ENCODE data around the gene DENND5A. TPM values are rescaled to one million over a fixed set of nuclear protein-coding genes. Genes with fewer than 3 reads are reported as not detected.

DENND5A gene
- total RNA-seq, 1 donor from 2014 or later: 122 TPM

DNA sequence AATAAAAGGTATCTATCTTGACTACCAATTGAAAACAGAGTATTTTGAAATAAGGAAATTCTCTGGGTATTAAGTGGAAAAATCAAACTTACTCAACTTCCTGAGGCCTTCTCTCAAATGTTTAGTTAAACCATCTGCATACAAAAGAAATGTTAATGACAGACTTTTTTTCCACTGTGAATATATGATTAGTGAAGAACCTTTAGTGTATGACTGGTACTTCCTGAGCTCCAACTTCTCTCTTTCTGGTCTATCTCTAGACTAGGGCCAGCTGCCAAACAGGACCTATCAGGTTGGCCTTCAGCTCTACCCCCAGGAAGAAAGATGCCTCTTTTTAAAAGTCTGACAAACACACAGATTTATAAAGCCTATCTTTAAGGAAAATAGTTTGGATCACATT, 105.0 kb downstream of the DENND5A start:
- TF ChIP-seq CTCF (IDR thresholded peaks at IDR 0.05): no peak
- DNase-seq (ENCODE audit: extremely low spot score, unreplicated experiment): no peak
- Mint-ChIP-seq H3K9me3 (ENCODE audit: unreplicated experiment) (no peaks in the 10 kb centered on the region), H3K27ac (ENCODE audit: unreplicated experiment) (peak overlapping the region; percentile 38), H3K36me3 (ENCODE audit: unreplicated experiment) (peaks cover 37% of the 10 kb centered on the region), H3K4me1 (ENCODE audit: unreplicated experiment) (peaks cover 4% of the 10 kb centered on the region), H3K27me3 (ENCODE audit: unreplicated experiment) (no peaks in the 10 kb centered on the region), H3K4me3 (ENCODE audit: unreplicated experiment) (no peak overlapping the region)

DNA sequence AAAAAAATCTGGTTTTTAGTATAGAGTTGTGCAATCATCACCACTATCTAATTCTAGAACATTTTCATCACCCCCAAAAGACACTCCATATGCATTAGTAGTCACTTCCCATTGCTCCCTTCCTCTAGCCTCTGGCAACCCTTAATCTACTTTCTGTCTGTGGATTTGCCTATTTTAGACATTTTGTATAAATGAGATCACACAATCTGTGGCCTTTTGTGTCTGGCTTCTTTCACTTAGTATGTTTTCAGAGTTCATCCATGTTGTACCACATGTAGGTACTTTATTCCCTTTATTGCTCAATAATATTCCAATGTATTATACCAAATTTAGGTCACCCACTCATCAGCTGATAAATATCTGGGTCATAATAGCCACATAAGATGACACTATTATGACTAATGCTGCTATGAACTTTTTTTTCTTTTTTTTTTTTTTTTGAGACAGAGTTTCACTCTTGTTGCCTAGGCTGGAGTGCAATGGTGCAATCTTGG, 106.2 kb downstream of the DENND5A start:
- Mint-ChIP-seq H3K36me3 (ENCODE audit: unreplicated experiment) (peaks cover 38% of the 10 kb centered on the region), H3K27me3 (ENCODE audit: unreplicated experiment) (no peaks in the 10 kb centered on the region), H3K4me3 (ENCODE audit: unreplicated experiment) (no peak overlapping the region), H3K9me3 (ENCODE audit: unreplicated experiment) (no peaks in the 10 kb centered on the region), H3K4me1 (ENCODE audit: unreplicated experiment) (peaks cover 4% of the 10 kb centered on the region), H3K27ac (ENCODE audit: unreplicated experiment) (no peak overlapping the region)
- no peak for TF ChIP-seq CTCF (IDR thresholded peaks at IDR 0.05)
- DNase-seq (ENCODE audit: extremely low spot score, unreplicated experiment): no peak

DNA sequence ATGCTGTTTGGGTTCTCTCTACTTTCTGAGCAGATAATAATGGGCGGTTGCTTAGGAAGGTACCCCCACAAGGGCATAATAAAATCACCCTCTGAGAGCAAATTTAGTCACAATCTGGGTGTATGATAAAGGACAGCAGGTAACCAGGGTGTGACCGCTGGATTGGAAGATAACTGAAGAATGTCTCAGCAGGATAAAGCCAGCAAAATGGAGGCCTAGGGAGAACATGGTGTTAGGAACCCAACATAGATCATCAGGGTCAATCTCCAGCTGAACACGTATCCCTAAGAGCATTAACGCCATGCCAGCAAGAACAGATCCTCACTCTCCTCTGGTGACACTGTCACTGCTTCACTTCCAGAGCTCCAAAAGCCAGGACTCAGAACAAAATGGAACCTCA, 109.2 kb downstream of the DENND5A start:
- H3K4me3 Mint-ChIP-seq (ENCODE audit: unreplicated experiment): no peak overlapping the region
- no peak for DNase-seq (ENCODE audit: extremely low spot score, unreplicated experiment)
- peaks cover 41% of the 10 kb centered on the region for H3K36me3 Mint-ChIP-seq (ENCODE audit: unreplicated experiment)
- H3K27me3 Mint-ChIP-seq (ENCODE audit: unreplicated experiment): no peaks in the 10 kb centered on the region
- H3K27ac Mint-ChIP-seq (ENCODE audit: unreplicated experiment): no peak overlapping the region
- H3K9me3 Mint-ChIP-seq (ENCODE audit: unreplicated experiment): no peaks in the 10 kb centered on the region
- TF ChIP-seq CTCF (IDR thresholded peaks at IDR 0.05): no peak
- H3K4me1 Mint-ChIP-seq (ENCODE audit: unreplicated experiment): peaks cover 5% of the 10 kb centered on the region

DNA sequence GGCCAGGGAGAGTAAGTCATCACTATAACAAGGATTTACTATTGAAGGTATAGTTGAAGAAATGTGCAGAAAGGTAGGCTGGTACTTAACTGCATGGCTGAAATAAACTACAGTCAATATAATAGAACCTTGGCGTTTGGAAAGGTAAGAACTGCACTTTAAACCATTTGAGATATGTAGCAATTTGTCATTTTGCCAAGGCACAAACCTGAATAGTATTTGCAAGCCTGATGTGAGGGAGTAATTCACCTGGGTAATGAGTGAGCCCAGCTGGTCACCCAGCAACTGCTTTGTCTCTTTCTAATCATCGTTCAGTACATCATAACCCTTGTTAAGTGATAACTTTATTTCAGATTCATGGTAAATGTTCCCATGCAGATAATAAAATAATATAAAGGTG, 111.5 kb downstream of the DENND5A start:
- H3K36me3 Mint-ChIP-seq (ENCODE audit: unreplicated experiment): peaks cover 45% of the 10 kb centered on the region
- H3K27ac Mint-ChIP-seq (ENCODE audit: unreplicated experiment): no peak overlapping the region
- no peaks in the 10 kb centered on the region for H3K27me3 Mint-ChIP-seq (ENCODE audit: unreplicated experiment)

GRCh38 chr11:9151631-9152030, 113.5 kb downstream of the DENND5A start:
- Mint-ChIP-seq H3K9me3 (ENCODE audit: unreplicated experiment) (no peaks in the 10 kb centered on the region), H3K27me3 (ENCODE audit: unreplicated experiment) (no peaks in the 10 kb centered on the region), H3K27ac (ENCODE audit: unreplicated experiment) (peak overlapping the region; percentile 31), H3K4me3 (ENCODE audit: unreplicated experiment) (no peak overlapping the region), H3K36me3 (ENCODE audit: unreplicated experiment) (peaks cover 59% of the 10 kb centered on the region), H3K4me1 (ENCODE audit: unreplicated experiment) (peaks cover 8% of the 10 kb centered on the region)
- TF ChIP-seq CTCF (IDR thresholded peaks at IDR 0.05): no peak
- no peak for DNase-seq (ENCODE audit: extremely low spot score, unreplicated experiment)

More for the DNA sequence above, 111.5 kb downstream of the DENND5A start:
- H3K4me3 Mint-ChIP-seq (ENCODE audit: unreplicated experiment): no peak overlapping the region
- peaks cover 8% of the 10 kb centered on the region for H3K4me1 Mint-ChIP-seq (ENCODE audit: unreplicated experiment)
- no peak for TF ChIP-seq CTCF (IDR thresholded peaks at IDR 0.05)
- no peaks in the 10 kb centered on the region for H3K9me3 Mint-ChIP-seq (ENCODE audit: unreplicated experiment)
- DNase-seq (ENCODE audit: extremely low spot score, unreplicated experiment): no peak
